Subcutaneous adipose tissue (tissue), 4 donors: Measurements from ENCODE around the gene PDXK. TPM values are rescaled to one million over a fixed set of nuclear protein-coding genes. Genes with fewer than 3 reads are reported as not detected.

ENCODE experiments used
- total RNA-seq, 4 donors: library from RNA; depleted of rRNA; stranded (reverse); fragments of >200 nt; gene quantifications; one replicate each; pipeline ENCODE4 v1.1.0, GENCODE V29; 2016
- TF ChIP-seq, protein P1 (sequence below): fragments of 450-650 bp; IDR thresholded peaks from one replicate; pipeline ENCODE4 v1.5.1; 2016; ENCODE audit warnings: low read depth, mild to moderate bottlenecking, control low read depth, antibody characterized with exemption, moderate library complexity

PDXK gene
- total RNA-seq, 4 donors from 2014 or later, result 63.6 to 261 (median 72.6) TPM

DNA sequence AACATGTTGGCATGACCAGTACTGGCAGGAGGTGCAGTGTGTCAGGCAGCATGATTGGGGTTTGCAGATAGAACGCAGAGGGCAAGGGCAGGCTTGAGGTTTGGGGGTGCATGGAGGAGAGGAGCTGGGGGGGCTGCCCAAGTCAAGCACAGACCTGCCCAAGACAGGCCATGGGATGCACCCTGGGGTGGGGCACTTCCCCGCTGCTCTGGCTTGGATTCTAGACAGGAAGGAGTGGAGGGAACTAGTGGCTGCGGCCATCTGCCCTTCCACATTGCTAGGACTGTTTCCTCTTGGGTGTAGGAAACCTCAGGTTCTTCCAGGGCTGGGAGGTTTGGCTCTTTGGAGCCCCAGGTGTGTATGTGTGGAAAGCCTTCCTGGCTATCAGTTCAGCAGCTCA, 3.0 kb downstream of the PDXK start:
- TF ChIP-seq, protein P1, sequence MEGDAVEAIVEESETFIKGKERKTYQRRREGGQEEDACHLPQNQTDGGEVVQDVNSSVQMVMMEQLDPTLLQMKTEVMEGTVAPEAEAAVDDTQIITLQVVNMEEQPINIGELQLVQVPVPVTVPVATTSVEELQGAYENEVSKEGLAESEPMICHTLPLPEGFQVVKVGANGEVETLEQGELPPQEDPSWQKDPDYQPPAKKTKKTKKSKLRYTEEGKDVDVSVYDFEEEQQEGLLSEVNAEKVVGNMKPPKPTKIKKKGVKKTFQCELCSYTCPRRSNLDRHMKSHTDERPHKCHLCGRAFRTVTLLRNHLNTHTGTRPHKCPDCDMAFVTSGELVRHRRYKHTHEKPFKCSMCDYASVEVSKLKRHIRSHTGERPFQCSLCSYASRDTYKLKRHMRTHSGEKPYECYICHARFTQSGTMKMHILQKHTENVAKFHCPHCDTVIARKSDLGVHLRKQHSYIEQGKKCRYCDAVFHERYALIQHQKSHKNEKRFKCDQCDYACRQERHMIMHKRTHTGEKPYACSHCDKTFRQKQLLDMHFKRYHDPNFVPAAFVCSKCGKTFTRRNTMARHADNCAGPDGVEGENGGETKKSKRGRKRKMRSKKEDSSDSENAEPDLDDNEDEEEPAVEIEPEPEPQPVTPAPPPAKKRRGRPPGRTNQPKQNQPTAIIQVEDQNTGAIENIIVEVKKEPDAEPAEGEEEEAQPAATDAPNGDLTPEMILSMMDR, result no peak

DNA sequence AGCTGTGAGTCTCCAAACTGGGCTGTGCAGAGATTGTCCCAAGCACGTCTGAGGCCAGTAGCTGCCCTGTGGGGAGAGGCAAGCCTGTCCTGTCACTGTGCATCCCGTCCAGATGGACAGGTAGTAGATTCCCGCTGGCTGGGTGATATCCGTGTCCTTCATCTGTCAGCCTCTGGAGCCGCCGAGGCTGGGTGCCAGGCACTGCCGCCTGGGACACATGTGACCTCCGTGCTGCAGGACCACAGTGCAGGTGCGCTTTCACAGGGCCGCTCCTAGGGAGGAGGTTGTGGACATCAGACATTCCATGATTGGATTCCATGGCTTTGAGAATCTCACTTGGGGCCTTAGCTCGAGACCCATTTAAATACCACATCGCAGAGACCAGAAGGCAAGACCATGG, 4.7 kb downstream of the PDXK start:
- TF ChIP-seq, protein P1, result no peak

DNA sequence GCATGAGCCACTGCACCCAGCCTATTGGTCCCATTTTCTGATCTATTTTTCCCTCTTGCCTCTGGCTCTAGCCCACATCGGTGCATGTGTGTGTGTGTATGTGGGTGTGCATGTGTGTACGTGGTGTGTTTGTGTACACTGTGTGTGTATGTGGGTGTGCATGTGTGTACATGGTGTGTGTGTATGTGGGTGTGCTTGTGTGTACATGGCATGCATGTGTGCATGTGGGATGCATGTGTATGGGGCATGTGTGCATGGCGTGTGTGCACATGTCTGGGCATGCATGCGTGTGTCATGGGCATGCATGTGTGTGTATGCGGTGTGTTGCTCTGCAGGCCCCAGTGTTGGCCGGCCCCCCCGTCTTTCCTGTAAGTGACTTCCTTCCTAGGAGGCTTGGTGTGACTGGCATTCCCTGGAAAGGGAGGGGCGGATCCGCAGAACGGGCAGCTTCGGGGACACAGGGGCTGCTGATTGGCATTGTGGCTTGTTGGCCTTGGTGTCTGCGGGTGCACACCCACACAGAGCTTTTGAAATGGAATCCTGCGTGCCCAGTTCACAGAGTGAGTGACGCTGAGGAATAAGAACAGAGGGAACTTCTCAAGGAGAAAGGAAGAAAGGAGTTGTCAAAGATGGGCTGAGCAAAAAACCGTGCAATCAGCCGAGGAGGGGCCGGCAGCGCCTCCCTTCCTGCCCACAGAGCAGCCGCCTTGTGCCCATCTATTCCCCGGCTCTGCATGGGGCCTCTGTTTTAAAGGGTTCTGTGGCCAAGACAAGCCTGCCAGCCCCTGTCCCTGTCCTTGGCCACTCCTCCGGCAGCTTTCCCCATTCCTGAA, 8.0 kb downstream of the PDXK start:
- TF ChIP-seq, protein P1, result no peak

DNA sequence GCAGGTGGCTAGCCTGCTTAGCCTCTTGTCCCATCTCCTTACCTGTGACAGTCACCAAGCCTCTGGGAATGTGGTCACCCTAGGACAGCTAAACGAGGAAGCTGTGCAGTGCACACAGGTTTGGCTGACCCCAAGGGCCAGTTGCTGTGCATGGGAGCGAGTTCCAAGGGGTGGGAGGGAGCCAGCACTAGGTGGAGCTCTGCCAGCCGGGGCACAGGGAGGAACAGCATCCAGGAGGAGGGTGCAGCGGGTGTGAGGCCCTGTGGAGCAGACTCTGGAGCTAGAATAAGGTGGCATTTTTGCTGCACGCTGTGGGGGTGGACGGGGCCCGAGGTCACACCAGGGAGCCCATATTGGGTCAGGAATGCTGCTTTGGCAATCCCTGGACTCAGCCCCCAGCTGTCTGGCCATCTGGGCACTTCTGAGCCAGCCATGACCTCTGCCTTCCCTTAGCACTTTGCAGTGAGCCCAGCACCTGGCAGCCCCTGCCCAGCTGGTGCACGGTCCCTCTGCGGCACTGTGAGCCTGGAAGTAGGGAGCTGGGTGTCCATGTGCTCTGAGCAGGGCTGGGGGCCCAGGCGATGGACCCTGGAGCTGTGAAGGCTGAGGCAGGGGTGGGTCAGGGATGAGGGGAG, 8.7 kb downstream of the PDXK start:
- TF ChIP-seq, protein P1, result no peak

DNA sequence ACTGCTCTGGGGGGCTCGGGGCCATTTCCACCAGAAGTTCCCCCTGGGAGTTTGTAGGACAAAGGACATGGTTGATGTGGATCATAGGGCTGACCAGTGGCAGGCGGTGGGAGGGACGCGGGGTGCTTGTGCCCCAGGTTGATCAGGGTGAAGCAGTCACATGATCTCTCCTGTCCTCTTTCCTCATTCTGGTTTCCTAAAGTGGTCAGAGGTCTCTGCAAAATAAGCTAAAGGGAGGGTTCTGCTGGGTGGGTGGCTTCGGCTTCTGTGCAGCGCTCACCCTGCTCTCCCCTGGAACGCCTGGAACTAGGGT, 9.2 kb downstream of the PDXK start:
- TF ChIP-seq, protein P1, result no peak

DNA sequence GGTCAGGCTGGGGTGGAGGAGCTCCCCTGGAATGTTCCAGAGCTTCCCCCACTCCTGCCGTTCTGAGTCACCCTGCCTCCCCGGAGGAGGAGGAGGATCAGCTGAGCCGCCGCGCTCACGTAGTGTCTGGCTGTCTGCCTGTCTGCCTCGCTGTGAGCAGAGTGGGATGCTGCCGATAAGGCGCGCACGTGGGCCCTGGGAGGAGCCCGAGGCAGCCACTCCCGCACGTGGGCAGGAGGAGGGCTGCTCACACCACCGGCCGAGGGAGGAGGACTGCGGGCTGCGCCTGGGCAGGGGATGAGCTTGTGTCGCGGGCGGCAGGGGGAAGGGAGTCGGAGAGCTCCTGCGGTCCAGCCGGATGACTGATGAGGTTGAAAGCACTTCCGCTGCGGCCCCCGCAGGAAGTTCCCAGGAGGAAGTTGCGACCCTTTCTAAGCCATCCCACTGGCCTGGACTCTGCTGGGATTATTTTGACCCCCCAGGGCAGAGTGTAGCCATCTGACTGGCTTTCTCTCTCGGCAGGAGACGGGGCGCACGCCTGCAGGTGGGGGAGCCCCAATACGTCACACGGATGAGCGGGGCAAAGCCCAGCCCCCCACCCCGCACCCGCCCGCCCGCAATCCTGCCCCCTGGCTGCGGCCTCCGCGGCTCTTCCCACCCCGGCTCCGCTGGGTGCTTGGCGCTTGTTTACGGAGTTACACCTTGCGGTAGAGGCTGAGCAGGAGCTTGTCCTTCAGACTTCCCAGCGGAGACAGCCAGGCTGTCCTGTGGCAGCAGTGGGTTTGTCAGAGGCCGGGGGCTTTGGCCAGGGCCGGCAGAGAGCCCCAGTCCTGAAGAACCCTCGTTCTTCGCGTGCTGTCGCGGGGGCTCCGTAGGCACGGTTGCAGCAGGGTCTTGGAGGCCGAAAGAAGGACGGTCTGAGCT, 9.8 kb downstream of the PDXK start:
- TF ChIP-seq, protein P1, result no peak

DNA sequence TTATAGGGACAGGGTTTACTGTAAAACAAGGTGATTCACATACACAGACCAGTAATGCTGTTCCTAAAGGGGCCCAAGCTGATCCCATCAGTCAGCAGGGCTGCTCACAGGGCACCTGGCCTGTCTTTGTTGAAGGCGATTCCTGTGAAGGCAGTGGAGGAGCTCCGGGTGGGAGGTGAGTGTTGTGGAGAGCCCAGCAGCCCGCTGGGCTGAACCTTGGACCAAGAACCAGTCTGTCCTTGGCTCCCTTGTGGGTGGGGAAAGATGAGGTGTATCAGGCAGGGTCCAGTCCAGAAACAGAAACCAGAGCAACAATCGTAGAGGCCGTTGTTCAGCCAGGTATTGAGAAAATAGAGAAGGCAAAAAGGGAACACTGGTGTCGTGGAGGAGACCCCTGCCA, 12.5 kb downstream of the PDXK start:
- TF ChIP-seq, protein P1, result no peak
